GM21381 (cell line): ENCODE measurements around the gene ERGIC2.
"Not testable (repeated sequence)": the region's sequence is repeated elsewhere in the genome, so short reads cannot be mapped to it uniquely, and the experiment has no call there.

Source experiments
- ATAC-seq: cut with Tn5 transposase; IDR thresholded peaks from one replicate; pipeline ENCODE4 v1.9.1; 2021; ENCODE audit warnings: mild to moderate bottlenecking, moderate library complexity; ENCODE audit not compliant: unreplicated experiment

Gene ERGIC2

GRCh38 chr12:29380536-29381523 is at the start of gene ERGIC2:
Gene ERGIC2, minus strand, starts transcription at chr12:29381172. Its CDS starts 9,539 bp downstream, at chr12:29371633.
- peak; percentile 96 for ATAC-seq

GRCh38 chr12:29430716-29431044 is 49.7 kb upstream of the ERGIC2 start:
- no peak for ATAC-seq

GRCh38 chr12:29429999-29430715 is 49.2 kb upstream of the ERGIC2 start:
- ATAC-seq, result no peak

- ATAC-seq, result no peak
Observed at GRCh38 chr12:29428633-29429032, 47.7 kb upstream of the ERGIC2 start.

- peak; percentile 99 for ATAC-seq
Observed at GRCh38 chr12:29427964-29428363, 47.0 kb upstream of the ERGIC2 start.

- no peak for ATAC-seq
Observed at GRCh38 chr12:29426498-29426897, 45.5 kb upstream of the ERGIC2 start.

GRCh38 chr12:29425722-29426121 is 44.8 kb upstream of the ERGIC2 start:
- ATAC-seq, result no peak

GRCh38 chr12:29416748-29417147 is 35.8 kb upstream of the ERGIC2 start:
- no peak for ATAC-seq

GRCh38 chr12:29415111-29415510 is 34.1 kb upstream of the ERGIC2 start:
- no peak for ATAC-seq

- no peak for ATAC-seq
Observed at GRCh38 chr12:29414368-29414767, 33.4 kb upstream of the ERGIC2 start.

- ATAC-seq, result no peak
Observed at GRCh38 chr12:29405561-29405960, 24.6 kb upstream of the ERGIC2 start.

- ATAC-seq, result no peak
Observed at GRCh38 chr12:29403991-29404390, 23.0 kb upstream of the ERGIC2 start.

GRCh38 chr12:29402437-29402836 is 21.5 kb upstream of the ERGIC2 start:
- no peak for ATAC-seq

- peak; percentile 54 for ATAC-seq
Observed at GRCh38 chr12:29398495-29398894, 17.5 kb upstream of the ERGIC2 start.

GRCh38 chr12:29396774-29397173 is 15.8 kb upstream of the ERGIC2 start:
- no peak for ATAC-seq

- ATAC-seq, result no peak
Observed at GRCh38 chr12:29395356-29395755, 14.4 kb upstream of the ERGIC2 start.

- ATAC-seq, result not testable (repeated sequence)
Observed at GRCh38 chr12:29390419-29390818, 9.4 kb upstream of the ERGIC2 start.

GRCh38 chr12:29389295-29389919 is 8.4 kb upstream of the ERGIC2 start:
- no peak for ATAC-seq

GRCh38 chr12:29386084-29386680 is 5.2 kb upstream of the ERGIC2 start:
- not testable (repeated sequence) for ATAC-seq

GRCh38 chr12:29385194-29385593 is 4.2 kb upstream of the ERGIC2 start:
- ATAC-seq, result not testable (repeated sequence)

- no peak for ATAC-seq
Observed at GRCh38 chr12:29382251-29382650, 1.3 kb upstream of the ERGIC2 start.
